Measurements from ENCODE around the gene NBL1.
A peak's percentile ranks its signal among the peaks of the same experiment; 100 is the strongest.

NBL1 gene

DNA sequence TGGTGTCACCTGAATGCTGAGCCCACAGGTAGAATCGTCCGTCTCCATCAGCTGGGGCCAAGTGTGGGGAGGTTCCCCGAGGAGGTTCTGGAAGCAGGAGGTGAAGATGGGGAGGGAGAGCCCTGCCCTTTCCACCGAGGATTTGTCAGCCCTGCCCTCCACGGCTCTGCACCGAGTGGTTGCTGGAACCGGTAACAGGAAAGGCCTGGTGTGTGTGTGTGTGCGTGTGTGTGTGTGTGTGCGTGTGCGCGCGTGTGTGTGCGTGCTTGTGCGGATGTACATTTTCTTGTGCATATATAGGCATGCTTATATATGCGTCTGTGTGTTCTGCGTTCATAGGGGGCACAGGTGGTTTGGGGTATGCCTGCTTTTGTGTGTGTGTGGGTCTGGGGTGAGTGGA lies 3.5 kb downstream of the NBL1 start:
- DNase-seq = no peak

- no peak for DNase-seq
These were observed 4.1 kb downstream of the NBL1 start for GRCh38 chr1:19648239-19648638.

- no peak for DNase-seq
These were observed 4.6 kb downstream of the NBL1 start for GRCh38 chr1:19648689-19649088.

DNA sequence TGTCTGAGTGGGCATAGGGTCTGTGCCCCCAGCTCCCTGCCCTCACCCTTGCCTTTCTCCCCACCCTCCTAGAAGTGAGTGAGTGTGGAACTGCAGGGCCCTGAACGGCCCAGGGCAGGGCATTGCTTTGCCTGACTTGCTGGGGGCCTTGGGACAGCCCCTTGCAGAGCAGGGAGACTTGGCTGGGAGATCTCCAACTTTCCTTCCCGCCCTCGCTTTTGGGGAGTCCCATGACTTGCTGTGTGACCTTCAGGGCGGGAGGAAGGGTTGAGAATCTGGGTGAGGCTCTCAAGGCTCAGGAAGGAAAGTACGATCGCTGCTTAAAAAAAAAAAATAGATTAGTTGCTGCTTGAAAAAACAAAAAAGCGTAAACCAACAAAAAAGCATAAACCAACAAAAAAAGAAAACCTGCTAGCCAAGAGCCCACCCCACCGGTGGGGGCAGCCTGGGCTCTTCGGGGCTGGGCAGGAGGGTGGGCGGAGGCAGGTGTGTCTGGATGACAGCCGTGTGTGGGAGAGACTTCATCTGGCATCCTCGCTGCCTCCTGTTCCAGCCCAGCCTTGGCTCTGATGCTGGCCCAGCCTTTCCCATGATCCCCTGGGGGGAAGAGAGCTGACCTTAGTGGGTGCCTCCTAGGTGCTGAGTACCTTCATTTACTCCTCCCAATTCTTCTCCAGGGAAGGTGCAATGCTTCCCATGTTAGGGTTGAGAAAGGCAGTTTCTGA lies 6.5 kb downstream of the NBL1 start:
- DNase-seq = peak; percentile 56

DNA sequence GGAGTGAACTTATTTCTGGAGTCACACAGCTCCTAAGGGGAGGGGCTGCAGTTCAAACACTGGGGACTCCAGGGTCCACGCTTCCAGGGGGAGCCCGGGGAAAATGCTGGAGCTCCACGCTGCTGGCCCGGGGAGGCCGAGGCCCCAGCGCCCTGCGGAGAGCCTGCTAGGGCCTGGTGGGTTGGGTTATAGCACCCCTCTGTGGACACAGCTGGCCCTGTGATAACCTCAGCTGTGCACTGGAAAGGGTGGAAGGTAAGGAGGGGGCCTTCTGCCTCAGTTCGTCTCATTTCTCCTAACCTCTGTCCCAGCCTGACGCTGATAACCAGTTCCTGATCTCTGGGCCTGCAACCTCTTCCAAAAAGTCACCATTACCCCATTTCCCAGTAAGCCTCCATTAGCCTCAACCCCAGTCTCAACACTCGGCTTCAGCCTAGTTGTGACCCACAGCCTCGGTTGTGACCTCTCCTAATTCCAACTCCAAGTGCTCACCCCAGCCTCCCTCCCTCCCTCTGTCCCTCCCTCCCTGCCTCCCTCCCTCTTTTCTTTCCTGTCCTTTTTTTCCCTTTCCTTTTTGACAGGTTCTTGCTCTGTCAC lies 7.1 kb downstream of the NBL1 start:
- DNase-seq = peak; percentile 77

GRCh38 chr1:19654386-19654785 lies 10.3 kb downstream of the NBL1 start:
- no peak for DNase-seq

DNA sequence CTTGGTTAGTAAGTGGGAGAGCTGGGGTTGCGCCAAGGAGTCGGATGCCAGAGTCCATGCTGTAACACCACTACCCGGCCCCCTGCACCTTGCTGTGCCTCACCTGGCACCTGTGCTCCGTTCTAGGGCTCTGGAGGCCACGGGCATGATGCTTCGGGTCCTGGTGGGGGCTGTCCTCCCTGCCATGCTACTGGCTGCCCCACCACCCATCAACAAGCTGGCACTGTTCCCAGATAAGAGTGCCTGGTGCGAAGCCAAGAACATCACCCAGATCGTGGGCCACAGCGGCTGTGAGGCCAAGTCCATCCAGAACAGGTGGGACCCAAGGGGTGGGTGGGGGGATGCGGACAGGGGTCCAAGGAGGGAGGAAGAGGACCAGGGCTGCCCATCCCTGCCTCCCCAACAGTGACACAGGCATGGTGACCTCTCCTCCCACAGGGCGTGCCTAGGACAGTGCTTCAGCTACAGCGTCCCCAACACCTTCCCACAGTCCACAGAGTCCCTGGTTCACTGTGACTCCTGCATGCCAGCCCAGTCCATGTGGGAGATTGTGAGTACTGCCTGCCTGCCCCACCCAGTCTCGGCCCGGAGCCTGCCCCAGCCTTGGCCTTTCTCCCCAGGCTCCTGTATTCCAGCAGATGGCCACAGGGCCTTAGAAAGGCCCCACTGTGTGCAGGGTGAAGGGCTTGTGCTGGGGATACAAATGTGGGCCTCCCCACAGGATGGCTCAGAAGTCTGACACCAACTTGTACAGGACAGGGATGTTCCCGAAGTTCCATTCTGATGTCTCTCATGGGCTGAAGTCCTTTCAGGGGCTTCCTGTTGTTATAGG lies 11.0 kb downstream of the NBL1 start:
- no peak for DNase-seq

DNA sequence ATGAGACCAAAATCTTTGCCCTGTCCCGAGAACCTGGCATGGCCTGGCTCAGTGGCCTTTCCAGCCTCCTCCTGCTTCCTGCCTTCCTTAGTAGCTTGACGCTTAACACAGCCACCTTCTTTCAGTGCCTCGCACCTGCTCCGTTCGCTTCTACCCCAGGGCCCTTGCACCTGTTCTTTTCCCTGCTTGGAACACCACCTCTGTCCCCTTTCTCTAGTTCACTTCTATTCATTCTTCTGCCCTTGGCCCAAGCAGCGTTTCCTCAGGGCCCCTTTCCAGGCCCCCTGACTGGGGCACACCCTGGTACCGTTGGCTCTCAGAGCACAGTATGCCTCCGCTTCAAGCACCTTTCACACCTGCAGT lies 11.6 kb downstream of the NBL1 start:
- DNase-seq = no peak

DNA sequence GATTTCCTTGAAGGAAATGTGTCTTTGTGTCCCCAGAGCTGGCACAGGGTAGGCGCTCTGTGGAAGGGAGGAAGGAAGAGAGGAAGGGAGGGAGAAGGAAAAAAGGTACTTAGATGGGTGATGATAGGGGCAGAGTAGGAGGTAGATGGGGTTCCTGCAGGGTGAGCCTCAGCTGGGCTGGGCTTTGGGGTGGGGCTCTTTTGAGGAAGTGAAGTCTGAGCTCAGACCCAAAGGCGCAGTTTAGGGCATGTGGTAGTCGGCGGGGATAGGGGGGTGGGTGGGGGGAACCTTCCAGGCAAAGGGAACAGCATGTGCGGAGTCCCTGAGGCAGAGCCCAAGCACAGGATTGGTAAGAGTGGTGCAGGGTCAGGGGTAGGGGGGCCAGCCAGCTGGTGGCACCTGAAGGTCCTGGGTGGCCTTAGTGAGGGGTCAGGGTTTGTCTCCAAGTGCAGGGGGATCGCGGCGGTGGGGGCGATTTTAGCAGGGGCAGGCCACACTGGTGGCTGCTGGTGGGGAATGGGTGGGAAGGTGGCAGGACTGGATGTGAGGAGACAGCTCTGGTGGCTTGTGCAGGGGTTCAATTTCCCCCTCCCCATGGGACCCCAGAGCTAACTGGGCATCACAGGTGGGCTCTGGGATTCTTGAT lies 12.1 kb downstream of the NBL1 start:
- no peak for DNase-seq

DNA sequence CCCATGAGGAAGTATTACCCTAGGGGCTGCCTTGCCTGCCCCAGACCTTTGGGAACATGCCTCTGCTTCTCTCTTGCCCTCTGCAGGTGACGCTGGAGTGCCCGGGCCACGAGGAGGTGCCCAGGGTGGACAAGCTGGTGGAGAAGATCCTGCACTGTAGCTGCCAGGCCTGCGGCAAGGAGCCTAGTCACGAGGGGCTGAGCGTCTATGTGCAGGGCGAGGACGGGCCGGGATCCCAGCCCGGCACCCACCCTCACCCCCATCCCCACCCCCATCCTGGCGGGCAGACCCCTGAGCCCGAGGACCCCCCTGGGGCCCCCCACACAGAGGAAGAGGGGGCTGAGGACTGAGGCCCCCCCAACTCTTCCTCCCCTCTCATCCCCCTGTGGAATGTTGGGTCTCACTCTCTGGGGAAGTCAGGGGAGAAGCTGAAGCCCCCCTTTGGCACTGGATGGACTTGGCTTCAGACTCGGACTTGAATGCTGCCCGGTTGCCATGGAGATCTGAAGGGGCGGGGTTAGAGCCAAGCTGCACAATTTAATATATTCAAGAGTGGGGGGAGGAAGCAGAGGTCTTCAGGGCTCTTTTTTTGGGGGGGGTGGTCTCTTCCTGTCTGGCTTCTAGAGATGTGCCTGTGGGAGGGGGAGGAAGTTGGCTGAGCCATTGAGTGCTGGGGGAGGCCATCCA lies 12.8 kb downstream of the NBL1 start:
- peak; percentile 24 for DNase-seq

DNA sequence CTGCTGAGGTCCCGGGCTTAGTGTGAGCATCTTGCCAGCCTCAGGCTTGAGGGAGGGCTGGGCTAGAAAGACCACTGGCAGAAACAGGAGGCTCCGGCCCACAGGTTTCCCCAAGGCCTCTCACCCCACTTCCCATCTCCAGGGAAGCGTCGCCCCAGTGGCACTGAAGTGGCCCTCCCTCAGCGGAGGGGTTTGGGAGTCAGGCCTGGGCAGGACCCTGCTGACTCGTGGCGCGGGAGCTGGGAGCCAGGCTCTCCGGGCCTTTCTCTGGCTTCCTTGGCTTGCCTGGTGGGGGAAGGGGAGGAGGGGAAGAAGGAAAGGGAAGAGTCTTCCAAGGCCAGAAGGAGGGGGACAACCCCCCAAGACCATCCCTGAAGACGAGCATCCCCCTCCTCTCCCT lies 13.4 kb downstream of the NBL1 start:
- no peak for DNase-seq

DNA sequence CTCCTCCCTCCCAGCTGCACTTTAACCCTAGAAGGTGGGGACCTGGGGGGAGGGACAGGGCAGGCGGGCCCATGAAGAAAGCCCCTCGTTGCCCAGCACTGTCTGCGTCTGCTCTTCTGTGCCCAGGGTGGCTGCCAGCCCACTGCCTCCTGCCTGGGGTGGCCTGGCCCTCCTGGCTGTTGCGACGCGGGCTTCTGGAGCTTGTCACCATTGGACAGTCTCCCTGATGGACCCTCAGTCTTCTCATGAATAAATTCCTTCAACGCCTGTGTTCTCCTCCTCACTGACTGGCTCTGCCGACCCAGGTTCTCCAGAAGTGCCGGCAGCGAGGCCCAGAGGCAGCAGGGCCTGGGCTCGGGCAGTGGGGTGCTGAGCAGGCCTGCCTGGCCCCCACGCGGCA lies 14.1 kb downstream of the NBL1 start:
- no peak for DNase-seq

- peak; percentile 66 for DNase-seq
These were observed 17.7 kb downstream of the NBL1 start for GRCh38 chr1:19661721-19662228.

GRCh38 chr1:19662313-19662712 lies 18.2 kb downstream of the NBL1 start:
- peak; percentile 31 for DNase-seq

GRCh38 chr1:19664453-19665185 lies 20.5 kb downstream of the NBL1 start, which contains the start of gene HTR6:
TSS of gene HTR6 (plus strand) at chr1:19664875. CDS start at chr1:19665754, 879 bp downstream.
- peak; percentile 57 for DNase-seq

- DNase-seq = peak; percentile 24
These were observed 21.0 kb downstream of the NBL1 start for GRCh38 chr1:19665186-19665495.

DNA sequence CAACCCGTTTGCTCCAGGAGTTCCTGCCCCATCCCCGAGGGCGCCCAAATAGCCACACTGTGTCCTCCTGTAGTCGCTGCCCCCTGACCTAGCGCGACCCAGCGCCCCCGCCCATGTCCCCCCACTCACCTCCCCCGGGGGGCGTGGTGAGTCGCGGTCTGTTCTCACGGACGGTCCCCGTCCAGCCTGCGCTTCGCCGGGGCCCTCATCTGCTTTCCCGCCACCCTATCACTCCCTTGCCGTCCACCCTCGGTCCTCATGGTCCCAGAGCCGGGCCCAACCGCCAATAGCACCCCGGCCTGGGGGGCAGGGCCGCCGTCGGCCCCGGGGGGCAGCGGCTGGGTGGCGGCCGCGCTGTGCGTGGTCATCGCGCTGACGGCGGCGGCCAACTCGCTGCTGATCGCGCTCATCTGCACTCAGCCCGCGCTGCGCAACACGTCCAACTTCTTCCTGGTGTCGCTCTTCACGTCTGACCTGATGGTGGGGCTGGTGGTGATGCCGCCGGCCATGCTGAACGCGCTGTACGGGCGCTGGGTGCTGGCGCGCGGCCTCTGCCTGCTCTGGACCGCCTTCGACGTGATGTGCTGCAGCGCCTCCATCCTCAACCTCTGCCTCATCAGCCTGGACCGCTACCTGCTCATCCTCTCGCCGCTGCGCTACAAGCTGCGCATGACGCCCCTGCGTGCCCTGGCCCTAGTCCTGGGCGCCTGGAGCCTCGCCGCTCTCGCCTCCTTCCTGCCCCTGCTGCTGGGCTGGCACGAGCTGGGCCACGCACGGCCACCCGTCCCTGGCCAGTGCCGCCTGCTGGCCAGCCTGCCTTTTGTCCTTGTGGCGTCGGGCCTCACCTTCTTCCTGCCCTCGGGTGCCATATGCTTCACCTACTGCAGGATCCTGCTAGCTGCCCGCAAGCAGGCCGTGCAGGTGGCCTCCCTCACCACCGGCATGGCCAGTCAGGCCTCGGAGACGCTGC lies 21.7 kb downstream of the NBL1 start:
- no peak for DNase-seq

DNA sequence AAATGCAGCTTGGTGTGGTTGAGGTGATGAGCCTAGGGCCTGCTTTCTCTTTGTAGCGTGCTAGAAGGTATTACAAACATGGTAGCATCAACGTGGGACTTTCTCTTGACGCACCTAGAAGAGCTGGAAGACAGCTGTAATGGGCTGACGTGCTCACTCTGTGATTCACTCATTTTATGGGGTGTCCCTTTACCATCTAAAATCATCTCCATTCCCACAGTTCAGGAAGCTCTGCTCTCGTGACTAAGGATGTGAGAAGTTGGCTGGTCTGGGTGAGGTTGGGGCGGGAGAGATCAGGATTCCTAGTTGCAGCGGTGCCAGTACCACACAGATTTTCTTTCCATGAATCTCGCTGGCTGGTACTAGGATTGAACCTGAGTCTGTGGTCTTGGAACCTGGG lies 24.8 kb downstream of the NBL1 start:
- DNase-seq = no peak

DNA sequence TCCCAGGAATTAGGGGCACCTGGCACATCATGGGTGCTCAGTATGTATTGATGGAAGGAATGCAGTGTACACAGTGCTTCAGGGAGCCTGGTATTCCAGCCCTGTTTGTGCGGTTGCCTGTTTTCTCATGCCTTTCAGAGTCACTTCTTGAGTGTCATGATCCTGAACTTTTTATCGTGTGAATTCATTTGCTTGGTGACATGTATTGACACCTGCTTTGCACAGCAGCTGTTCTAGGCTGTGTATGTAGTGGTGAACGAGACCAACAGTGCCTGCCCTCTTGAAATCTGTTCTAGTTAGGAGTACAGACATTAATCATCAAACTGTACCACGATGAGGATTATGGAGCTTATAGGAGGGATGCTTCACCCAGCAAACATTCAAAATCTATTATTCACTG lies 26.7 kb downstream of the NBL1 start:
- peak; percentile 20 for DNase-seq

DNA sequence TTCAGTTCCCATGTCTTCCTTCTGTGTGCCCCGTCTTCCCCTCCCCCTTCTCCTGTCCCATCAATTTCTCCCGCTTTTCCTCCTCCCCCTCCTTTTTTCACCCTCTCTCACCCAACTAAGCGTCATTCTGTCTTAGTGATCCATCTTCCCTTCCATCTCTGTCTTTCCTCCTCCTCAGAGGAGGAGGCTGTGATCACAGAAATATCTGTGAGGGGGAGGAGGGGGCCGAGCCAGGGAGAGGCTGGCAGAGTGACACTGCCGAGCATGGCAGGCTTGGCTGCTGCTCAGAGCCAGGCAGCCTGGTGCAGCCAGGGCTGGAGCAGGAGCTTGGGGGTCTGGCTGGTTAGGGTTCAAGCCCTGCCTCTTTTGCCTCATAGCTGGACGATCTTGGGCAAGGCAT lies 28.1 kb downstream of the NBL1 start:
- DNase-seq = no peak

GRCh38 chr1:19675797-19676196 lies 31.7 kb downstream of the NBL1 start:
- no peak for DNase-seq
